ENCODE data around the gene EIF1.

DNA sequence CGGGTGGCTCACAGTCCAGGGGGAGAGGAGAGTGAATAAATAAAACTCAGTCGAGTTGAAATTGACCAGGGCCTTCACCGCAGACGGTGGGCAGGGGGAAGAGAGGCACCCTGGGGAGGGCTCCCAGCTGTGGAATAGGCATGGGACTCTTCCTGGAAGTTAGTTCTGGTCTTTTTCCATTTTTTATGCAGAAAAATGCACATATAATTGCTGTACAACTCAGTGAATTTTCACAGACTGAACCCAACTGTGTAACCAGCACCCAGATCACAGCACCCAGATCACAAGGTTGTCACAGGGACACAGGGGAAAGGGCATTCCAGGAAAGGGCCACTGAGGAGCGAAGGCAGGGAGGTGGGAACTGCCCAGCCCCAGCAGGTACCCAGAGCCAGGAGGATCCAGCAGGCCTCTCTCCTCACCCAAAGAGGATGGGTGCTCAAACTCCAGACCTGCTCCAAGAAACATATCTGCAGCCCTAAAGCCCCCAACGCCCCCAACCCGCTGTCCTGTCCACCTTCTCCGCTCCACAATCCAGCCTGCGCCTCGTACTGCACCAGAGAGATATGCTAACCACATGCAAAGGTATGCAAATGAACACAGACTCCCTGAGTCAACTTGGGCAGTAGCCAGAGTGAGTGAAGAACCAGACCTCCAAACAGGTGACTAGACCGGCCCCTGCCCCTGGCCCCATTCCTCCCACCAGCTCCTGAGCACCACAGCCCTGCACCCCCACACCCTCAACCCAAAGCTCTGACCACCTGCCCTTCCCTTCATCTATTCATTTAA lies 29.1 kb upstream of the EIF1 start:
- TF ChIP-seq, protein P1, sequence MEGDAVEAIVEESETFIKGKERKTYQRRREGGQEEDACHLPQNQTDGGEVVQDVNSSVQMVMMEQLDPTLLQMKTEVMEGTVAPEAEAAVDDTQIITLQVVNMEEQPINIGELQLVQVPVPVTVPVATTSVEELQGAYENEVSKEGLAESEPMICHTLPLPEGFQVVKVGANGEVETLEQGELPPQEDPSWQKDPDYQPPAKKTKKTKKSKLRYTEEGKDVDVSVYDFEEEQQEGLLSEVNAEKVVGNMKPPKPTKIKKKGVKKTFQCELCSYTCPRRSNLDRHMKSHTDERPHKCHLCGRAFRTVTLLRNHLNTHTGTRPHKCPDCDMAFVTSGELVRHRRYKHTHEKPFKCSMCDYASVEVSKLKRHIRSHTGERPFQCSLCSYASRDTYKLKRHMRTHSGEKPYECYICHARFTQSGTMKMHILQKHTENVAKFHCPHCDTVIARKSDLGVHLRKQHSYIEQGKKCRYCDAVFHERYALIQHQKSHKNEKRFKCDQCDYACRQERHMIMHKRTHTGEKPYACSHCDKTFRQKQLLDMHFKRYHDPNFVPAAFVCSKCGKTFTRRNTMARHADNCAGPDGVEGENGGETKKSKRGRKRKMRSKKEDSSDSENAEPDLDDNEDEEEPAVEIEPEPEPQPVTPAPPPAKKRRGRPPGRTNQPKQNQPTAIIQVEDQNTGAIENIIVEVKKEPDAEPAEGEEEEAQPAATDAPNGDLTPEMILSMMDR (IDR thresholded peaks at IDR 0.05), result no peak
- no peak for TF ChIP-seq POLR2AphosphoS5 (IDR thresholded peaks at IDR 0.05)
